Measurements from ENCODE around the gene MRAP2.

The MRAP2 gene

GRCh38 chr6:84033523-84034451 is at the start of gene MRAP2:
TSS of gene MRAP2 (plus strand) at chr6:84033772. CDS start at chr6:84055319, 21,547 bp downstream.
- TF ChIP-seq GATA3 (IDR thresholded peaks at IDR 0.05; ENCODE audit: low read depth, low read length): no peak
- no peak for TF ChIP-seq GATA2 (IDR thresholded peaks at IDR 0.05; ENCODE audit: low read depth, low read length)

- no peak for TF ChIP-seq GATA3 (IDR thresholded peaks at IDR 0.05; ENCODE audit: low read depth, low read length)
Measured at GRCh38 chr6:83984411-83984810, 49.2 kb upstream of the MRAP2 start.

GRCh38 chr6:83985308-83985713 is 48.3 kb upstream of the MRAP2 start:
- TF ChIP-seq GATA3 (IDR thresholded peaks at IDR 0.05; ENCODE audit: low read depth, low read length): no peak

GRCh38 chr6:83985715-83986114 is 47.9 kb upstream of the MRAP2 start:
- TF ChIP-seq GATA3 (IDR thresholded peaks at IDR 0.05; ENCODE audit: low read depth, low read length) (no peak), GATA2 (IDR thresholded peaks at IDR 0.05; ENCODE audit: low read depth, low read length) (no peak)

- TF ChIP-seq GATA2 (IDR thresholded peaks at IDR 0.05; ENCODE audit: low read depth, low read length) (no peak), GATA3 (IDR thresholded peaks at IDR 0.05; ENCODE audit: low read depth, low read length) (no peak)
Measured at GRCh38 chr6:83998021-83998584, 35.5 kb upstream of the MRAP2 start.

- TF ChIP-seq GATA3 (IDR thresholded peaks at IDR 0.05; ENCODE audit: low read depth, low read length) (no peak), GATA2 (IDR thresholded peaks at IDR 0.05; ENCODE audit: low read depth, low read length) (no peak)
Measured at GRCh38 chr6:84001119-84001518, 32.5 kb upstream of the MRAP2 start.

GRCh38 chr6:84002226-84002625 is 31.3 kb upstream of the MRAP2 start:
- TF ChIP-seq GATA3 (IDR thresholded peaks at IDR 0.05; ENCODE audit: low read depth, low read length): no peak
- TF ChIP-seq GATA2 (IDR thresholded peaks at IDR 0.05; ENCODE audit: low read depth, low read length): no peak

- TF ChIP-seq GATA2 (IDR thresholded peaks at IDR 0.05; ENCODE audit: low read depth, low read length) (no peak), GATA3 (IDR thresholded peaks at IDR 0.05; ENCODE audit: low read depth, low read length) (no peak)
Measured at GRCh38 chr6:84003131-84003530, 30.4 kb upstream of the MRAP2 start.

GRCh38 chr6:84003654-84004053 is 29.9 kb upstream of the MRAP2 start:
- TF ChIP-seq GATA2 (IDR thresholded peaks at IDR 0.05; ENCODE audit: low read depth, low read length) (no peak), GATA3 (IDR thresholded peaks at IDR 0.05; ENCODE audit: low read depth, low read length) (no peak)

GRCh38 chr6:84007871-84008270 is 25.7 kb upstream of the MRAP2 start:
- TF ChIP-seq GATA3 (IDR thresholded peaks at IDR 0.05; ENCODE audit: low read depth, low read length) (no peak), GATA2 (IDR thresholded peaks at IDR 0.05; ENCODE audit: low read depth, low read length) (no peak)

GRCh38 chr6:84013354-84013753 is 20.2 kb upstream of the MRAP2 start:
- TF ChIP-seq GATA3 (IDR thresholded peaks at IDR 0.05; ENCODE audit: low read depth, low read length): no peak
- TF ChIP-seq GATA2 (IDR thresholded peaks at IDR 0.05; ENCODE audit: low read depth, low read length): no peak

GRCh38 chr6:84013931-84014330 is 19.6 kb upstream of the MRAP2 start:
- TF ChIP-seq GATA3 (IDR thresholded peaks at IDR 0.05; ENCODE audit: low read depth, low read length) (no peak), GATA2 (IDR thresholded peaks at IDR 0.05; ENCODE audit: low read depth, low read length) (no peak)

GRCh38 chr6:84016029-84016428 is 17.5 kb upstream of the MRAP2 start:
- TF ChIP-seq GATA3 (IDR thresholded peaks at IDR 0.05; ENCODE audit: low read depth, low read length) (no peak), GATA2 (IDR thresholded peaks at IDR 0.05; ENCODE audit: low read depth, low read length) (no peak)

- no peak; the same call in 1 of the 2 replicates for TF ChIP-seq GATA2 (IDR thresholded peaks at IDR 0.05; ENCODE audit: low read depth, low read length)
- no peak for TF ChIP-seq GATA3 (IDR thresholded peaks at IDR 0.05; ENCODE audit: low read depth, low read length)
Measured at GRCh38 chr6:84017709-84018452, 15.7 kb upstream of the MRAP2 start.

All from SH-SY5Y (cell line).